GM19193 (cell line): ENCODE measurements around the gene CDC27.
A peak's percentile ranks its signal among the peaks of the same experiment; 100 is the strongest.

Experiments
- POLR2A ChIP-seq: IDR thresholded peaks from 4 replicates; pipeline ENCODE4 v1.6.1; 2011; ENCODE audit not compliant: insufficient read depth, insufficient read length; ENCODE audit errors: extremely low read depth

The CDC27 gene

DNA sequence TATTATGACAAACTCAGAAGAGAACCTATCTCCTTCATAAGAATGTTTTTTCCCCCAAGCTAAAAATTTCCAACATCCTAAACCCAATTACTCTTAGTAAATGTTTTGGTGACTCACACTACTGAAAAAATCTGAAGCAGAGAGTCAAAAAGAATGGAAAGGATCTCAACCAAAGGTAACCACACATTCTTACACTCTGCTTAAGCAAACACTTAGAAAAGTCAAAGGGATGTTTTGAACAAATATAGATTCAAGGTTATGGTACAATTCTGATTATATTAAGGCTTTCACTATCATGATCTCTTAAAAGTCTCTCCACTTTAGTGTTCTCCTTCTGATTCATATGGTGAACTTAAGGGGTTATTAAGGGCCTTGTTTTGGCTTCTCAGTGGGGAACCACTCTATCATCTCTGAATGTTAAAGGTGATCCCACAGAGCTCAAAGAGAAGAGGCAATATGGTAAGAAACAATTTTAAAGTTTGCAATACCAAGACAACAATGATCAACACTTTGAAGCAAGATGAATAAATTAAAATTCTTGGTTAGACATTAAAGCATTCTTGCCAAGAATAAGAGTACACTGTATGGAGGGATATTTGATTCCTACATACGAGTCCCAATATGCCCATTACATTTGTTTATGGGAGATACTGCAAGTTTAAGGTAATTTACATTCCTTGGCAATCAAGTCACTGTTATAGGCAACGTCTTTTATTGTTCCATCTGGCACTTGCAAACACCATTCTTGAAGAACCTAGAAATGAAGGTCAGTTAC, 69.2 kb downstream of the CDC27 start:
- no peak for TF ChIP-seq POLR2A

DNA sequence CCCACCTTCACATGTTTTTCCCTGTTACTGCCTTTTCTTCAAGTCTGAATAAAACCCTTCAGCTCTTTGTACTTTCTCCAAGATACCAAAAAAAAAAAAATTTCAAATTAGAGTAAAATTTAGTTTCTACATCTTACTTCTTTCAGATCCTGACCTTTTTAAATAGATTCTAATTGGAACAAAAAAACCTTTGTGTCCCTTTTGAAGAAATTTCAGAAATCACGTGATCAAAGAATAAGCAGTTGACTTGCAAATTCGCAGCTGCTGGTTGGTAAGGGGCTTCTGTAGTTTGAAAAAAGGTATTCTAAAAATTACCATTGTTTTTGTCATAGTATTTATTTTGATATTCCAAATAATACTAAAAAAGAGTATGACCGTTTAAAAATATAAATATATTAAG, 71.7 kb downstream of the CDC27 start:
- no peak for TF ChIP-seq POLR2A

DNA sequence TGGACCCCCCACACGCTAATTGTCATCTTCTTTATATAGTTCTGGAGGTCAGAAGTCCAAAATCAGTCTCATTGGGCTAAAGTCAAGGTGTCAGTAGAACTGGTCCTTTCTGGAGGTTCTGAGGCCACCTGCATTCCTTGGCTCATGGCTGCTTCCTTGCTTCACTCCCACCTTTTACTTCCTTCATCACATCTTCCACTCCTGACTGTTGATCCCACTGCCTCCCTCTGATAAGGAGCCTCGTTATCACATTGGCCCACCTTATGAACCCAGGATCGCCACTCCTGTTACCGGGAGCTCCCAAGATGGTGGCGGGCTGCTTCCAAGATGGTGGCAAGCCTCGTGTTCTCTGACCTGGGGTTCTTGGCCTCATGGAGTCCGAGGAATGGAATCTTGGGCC, 83.0 kb downstream of the CDC27 start:
- no peak for TF ChIP-seq POLR2A

DNA sequence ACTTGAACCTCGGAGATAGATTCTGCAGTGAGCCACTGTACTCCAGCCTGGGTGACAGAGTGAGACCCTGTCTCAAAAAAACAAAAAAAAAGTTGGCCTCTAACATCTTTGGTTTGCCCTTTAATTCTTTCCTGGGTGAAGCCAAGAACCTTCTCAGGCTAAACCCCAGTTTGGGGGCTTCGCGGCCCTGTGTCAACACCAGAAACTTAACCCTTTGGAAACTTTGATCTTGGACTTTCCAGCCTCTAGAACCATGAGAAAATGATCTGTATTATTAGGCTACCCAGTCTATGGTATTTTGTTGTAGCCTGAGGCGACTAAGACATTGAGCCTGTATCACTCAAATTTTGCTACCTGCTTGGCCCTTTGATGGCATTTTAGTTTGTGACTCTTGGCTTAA, 86.2 kb downstream of the CDC27 start:
- no peak for TF ChIP-seq POLR2A

DNA sequence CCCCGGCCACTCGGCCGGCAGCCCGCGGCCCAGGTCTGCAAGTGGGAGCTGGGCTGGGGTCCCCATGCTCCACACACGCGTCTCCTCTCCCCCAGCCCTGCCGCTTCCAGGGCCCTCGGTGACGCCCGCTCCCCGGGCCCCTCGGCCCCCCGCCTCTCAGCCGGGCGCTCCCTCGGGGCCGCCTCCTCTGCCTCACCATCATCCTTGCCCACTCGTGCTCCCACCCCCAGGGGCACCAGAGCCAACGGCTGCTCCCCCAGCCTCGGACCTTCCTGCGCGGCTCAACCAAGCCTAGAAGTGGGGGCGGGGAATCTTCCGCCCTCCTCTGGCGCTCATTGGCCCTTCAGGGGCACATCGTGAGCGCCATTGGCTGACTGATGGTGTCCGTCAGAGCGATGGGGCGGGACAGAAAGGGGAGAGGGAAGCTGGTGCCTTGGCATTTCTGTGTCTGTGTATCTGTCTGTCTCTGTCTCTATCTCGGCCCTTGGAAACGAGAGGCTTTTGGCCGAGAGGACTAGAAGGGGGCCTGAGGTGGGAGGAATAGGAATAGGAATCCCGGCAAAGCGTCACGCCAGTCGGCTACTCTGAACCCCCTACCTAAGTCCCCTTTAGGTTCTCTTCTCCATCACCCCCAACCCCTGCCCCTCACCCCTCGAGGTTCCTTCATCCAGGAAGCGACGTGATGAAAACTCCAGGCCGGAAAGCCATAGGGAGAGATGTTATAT, 88.9 kb downstream of the CDC27 start:
- TF ChIP-seq POLR2A: peak; percentile 71

DNA sequence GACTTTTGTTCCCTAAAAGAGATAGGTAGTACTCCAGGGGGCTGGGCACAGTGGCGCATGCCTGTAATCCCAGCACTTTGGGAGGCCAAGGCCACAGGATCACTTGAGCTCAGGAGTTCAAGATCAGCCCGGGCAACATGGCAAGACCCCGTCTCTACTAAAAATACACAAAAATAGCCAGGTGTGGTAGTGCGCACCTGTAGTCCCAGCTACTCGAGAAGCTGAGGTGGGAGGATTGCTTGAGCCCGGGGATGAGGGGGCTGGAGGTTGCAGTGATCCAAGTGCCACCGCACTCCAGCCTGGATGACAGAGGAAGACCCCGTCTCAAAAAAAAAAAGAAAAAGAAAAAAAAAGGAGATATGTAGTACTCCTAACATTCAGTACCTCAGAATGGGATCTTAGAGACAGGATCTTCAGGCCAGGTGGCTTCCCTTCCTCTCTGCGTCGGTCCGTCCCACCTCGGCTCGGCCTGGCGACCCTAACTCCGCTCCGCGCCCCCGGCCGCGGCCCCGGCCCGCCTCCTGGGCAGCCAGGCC, 89.6 kb downstream of the CDC27 start:
- TF ChIP-seq POLR2A: no peak

DNA sequence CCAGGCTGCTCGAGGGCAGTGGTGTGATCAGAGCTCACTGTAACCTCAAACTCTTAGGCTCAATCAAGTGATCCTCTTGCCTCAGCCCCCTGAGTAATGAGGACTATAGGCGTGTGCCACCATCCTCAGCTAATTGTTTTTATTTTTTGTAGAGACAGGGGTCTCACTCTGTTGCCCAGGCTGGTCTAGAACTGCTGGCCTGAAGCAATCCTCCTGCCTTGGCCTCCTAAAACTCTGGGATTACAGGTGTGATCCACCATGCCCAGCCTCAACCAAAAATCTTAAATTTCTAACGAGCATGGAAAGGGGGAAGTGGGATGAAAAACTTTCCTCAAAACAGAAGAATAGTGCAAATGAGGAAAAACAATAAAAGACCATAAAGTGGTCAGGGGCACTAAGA, 92.8 kb downstream of the CDC27 start:
- TF ChIP-seq POLR2A: no peak

DNA sequence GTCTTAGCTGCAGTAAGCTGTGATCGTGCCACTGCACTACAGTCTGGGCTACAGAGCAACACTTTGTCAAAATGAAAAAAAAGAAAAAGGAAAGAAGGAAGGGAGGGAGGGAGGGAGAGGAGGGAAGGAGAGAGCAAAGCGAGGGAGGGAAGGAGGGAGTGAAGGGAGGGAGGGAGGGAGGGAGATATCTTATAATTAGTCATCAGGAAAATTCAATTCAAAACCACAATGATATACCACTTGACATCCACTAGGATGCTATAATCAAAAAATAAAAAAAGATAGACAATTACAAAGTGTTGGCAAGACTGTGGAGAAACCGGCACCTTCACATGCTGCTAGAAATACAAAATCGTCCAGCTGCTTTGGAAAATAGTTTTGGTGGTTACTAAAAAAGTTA, 93.8 kb downstream of the CDC27 start:
- TF ChIP-seq POLR2A: no peak

DNA sequence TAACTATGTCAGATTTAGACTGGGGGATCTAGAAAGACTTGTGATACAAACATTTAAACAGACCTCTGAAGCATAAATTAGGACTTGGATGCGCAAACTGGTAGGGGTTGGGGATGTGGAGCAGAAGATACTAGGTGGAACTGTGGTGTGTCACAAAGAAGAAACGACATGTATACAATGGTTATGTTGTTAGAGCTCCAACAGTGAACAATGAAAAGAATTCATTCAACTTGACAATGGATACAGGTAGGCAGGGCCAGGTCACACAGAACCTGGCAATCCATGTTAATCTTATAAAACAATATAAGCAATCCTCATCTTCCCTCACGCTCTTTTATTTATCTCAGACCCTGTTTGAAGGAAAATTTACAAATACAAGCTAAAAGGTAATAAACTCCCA, 102.0 kb downstream of the CDC27 start:
- no peak for TF ChIP-seq POLR2A

DNA sequence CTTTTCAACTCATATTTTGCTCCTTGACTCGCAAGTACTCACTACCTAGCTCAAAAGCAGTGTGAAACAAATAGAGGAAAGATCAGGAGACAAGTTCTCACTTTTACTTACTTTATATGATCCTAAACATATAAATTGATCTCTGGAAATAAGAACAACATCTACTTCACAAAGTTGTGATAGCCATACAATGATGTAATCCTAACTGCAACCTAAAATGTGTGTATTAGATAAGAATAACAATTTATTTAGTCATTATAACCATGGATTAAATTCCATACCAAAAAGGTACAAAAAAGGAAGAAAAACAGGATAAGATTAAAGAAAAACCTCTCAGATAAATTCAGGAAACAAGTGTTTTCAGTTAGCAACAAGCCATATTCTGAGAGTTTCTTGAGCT, 103.4 kb downstream of the CDC27 start:
- TF ChIP-seq POLR2A: no peak

DNA sequence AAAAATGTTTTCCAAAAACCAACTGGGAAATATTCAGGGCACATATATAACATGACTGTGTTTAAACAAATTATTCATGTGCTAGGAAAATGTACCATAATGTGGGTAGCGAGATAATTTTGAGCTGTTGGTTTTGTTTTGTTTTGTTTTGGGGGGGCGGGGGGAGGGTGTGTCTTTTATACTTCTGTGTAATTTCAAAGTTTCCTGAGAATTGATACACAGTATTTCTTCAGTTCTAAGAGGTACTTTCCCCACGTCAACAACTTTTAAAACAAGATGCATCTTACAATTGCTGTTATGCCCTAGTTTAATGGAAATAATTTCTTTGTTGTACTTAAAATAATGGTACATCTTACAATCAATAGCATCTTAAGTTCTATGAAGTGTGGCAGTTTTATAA, 110.3 kb downstream of the CDC27 start:
- no peak for TF ChIP-seq POLR2A

DNA sequence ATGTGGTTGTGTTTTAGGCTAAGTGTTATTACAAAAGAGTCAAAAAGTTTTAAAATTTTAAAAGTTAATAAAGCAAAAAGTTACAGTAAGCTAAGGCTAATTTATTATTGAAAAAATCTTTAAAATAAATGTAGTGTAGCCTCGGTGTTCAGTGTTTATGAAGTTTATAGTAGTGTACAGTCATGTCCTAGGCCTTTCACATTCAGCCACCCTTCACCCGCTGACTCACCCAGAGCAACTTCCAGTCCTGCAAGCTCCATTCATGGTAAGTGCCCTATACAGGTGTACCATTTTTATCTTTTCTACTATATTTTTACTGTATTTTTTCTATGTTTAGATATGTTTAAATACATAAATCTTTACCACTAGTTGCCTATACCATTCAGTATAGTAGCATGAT, 111.5 kb downstream of the CDC27 start:
- no peak for TF ChIP-seq POLR2A

DNA sequence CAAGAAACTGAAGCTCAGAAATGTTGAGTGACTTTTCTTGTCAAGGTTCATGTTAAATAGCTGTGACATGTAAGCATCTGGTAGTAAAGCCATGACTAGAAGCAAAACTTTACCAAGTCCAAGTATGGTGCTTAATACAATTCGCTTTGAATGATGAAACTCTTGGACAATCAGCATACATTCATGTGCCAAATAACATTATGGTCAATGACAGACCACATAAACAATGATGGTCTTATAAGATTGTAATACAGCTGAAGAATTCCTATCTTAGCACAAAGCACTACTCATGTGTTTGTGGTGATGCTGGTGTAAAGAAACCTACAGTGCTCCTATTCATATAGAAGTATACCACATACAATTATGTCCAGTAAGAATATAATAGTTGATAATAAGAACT, 112.9 kb downstream of the CDC27 start:
- TF ChIP-seq POLR2A: no peak

DNA sequence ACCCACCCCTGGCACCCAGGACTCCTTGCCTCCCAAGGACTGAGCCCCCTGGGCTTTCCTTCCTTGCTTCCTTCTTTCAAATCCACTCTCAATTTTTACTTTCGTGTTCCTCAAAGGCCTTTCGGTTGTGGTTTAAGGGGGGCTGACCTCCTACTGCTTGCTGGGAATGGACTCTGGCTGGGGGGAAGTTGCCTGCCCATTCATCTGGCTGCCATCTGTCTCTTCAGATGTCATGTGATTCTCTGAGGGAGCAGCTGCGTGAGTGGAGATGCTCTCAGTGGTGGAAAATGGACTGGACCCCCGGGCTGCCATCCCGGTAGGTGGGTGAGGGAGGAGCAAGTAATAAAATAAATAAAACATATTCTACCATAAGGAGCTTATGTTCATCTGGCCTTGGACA, 116.2 kb downstream of the CDC27 start:
- TF ChIP-seq POLR2A: no peak
